SK-N-SH treated with all-trans-retinoic acid at 6 μM for 48 hours (cell line): ENCODE results near the gene TNNI3.

Experiments used
- ATAC-seq: fragments of 200-7000 bp; cut with Tn5 transposase; 3 replicates; pipeline ENCODE4 v1.9.1; 2020; ENCODE audit warnings: mild to moderate bottlenecking, moderate library complexity
- ARNTL ChIP-seq: fragments of 450-650 bp; formaldehyde crosslinking; IDR thresholded peaks from 2 replicates; pipeline ENCODE4 v1.5.0; 2020; ENCODE audit warnings: low read depth, mild to moderate bottlenecking, moderate library complexity, borderline replicate concordance
- ESRRG ChIP-seq: fragments of 250-450 bp; sonication (Bioruptor Pico); IDR thresholded peaks from 2 replicates; pipeline ENCODE4 v1.6.1; 2021; ENCODE audit warnings: mild to moderate bottlenecking
- ISL1 ChIP-seq: fragments of 250-450 bp; sonication (Bioruptor Pico); IDR thresholded peaks from 2 replicates; pipeline ENCODE4 v2.1.2; 2022; ENCODE audit warnings: mild to moderate bottlenecking, moderate library complexity
- OSR1 ChIP-seq: fragments of 250-450 bp; sonication (Bioruptor Pico); IDR thresholded peaks from 2 replicates; pipeline ENCODE4 v1.8.0; 2022; ENCODE audit warnings: moderate library complexity, mild to moderate bottlenecking, inconsistent platforms
- TCF4 ChIP-seq: fragments of 250-450 bp; sonication (Bioruptor Pico); IDR thresholded peaks from 2 replicates; pipeline ENCODE4 v1.8.0; 2021; ENCODE audit warnings: mild to moderate bottlenecking, moderate library complexity, borderline replicate concordance
- ZFP3 ChIP-seq: fragments of 250-450 bp; sonication (Bioruptor Pico); IDR thresholded peaks from 2 replicates; pipeline ENCODE4 v1.5.0; 2020; ENCODE audit warnings: mild to moderate bottlenecking, moderate library complexity
- ZFP30 ChIP-seq: fragments of 450-650 bp; formaldehyde crosslinking; IDR thresholded peaks from 2 replicates; pipeline ENCODE4 v1.5.0; 2022; ENCODE audit warnings: mild to moderate bottlenecking, moderate library complexity
- ZNF70 ChIP-seq: fragments of 450-650 bp; formaldehyde crosslinking; IDR thresholded peaks from 2 replicates; pipeline ENCODE4 v1.5.0; 2020; ENCODE audit warnings: mild to moderate bottlenecking, moderate library complexity
- ZNF8 ChIP-seq: fragments of 450-650 bp; formaldehyde crosslinking; IDR thresholded peaks from 2 replicates; pipeline ENCODE4 v1.5.0; 2020; ENCODE audit warnings: mild to moderate bottlenecking, moderate library complexity
- TF ChIP-seq, protein P1 (sequence below): fragments of 250-450 bp; sonication (Bioruptor Pico); IDR thresholded peaks from 2 replicates; pipeline ENCODE4 v1.5.1; 2020; ENCODE audit warnings: low read depth, mild to moderate bottlenecking, moderate library complexity
- TF ChIP-seq, protein P2 (sequence below): fragments of 250-450 bp; sonication (Bioruptor Pico); IDR thresholded peaks from 2 replicates; pipeline ENCODE4 v1.8.0; 2020; ENCODE audit warnings: mild to moderate bottlenecking, moderate library complexity, borderline replicate concordance
- TF ChIP-seq, protein P3 (sequence below): fragments of 250-450 bp; sonication (Bioruptor Pico); IDR thresholded peaks from 2 replicates; pipeline ENCODE4 v1.5.0; 2020; ENCODE audit warnings: mild to moderate bottlenecking, moderate library complexity
- TF ChIP-seq, protein P4 (sequence below): fragments of 250-450 bp; sonication (Bioruptor Pico); IDR thresholded peaks from 2 replicates; pipeline ENCODE4 v1.5.1; 2021; ENCODE audit warnings: mild to moderate bottlenecking, moderate library complexity

The TNNI3 gene

DNA sequence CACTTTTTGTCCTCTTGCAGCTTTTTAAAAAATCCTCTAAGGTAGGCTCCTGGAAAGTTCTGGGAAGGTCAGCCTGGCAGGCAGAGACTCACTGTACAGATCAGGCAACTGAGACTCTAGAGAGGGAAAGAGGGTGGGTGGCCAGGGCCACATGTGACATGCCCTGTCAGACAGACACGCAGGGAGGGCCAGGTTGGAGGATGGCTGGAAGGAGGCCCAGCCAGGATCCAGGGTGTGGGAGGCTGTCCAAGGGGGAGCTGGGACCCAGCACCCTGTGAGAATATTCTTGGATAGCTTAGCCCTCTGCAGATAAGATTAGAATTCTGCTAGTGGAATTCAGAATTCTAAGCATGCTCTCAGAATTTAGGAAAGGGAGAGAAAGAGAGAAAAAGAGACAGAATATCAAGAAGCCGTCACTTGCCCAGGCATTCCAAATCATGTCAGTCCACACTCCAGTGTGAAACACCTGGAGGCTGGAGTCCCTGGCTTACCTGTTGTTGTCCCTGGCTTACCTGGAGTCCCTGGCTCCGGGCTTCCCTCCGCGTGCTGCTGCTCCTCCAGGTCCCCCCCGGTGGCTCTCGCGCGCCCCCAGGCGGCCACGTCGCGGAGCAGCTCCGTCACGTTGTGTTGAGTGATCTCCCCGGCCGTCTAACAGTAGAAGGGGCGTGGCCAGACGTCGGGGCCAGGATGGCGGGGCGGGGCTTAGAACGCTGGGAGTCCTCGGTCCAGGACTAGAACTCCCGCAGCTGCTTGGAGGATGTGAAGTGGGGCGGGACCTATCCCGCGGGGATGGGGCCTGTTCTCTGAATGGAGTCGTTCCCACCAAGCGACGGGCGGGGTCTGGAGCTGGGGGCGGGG is 2.8 kb upstream of the TNNI3 start (continued):
- TF ChIP-seq, protein P1, sequence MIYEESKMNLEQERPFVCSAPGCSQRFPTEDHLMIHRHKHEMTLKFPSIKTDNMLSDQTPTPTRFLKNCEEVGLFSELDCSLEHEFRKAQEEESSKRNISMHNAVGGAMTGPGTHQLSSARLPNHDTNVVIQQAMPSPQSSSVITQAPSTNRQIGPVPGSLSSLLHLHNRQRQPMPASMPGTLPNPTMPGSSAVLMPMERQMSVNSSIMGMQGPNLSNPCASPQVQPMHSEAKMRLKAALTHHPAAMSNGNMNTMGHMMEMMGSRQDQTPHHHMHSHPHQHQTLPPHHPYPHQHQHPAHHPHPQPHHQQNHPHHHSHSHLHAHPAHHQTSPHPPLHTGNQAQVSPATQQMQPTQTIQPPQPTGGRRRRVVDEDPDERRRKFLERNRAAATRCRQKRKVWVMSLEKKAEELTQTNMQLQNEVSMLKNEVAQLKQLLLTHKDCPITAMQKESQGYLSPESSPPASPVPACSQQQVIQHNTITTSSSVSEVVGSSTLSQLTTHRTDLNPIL (CRISPR knock-in tag): no peak
- TF ChIP-seq, protein P2, sequence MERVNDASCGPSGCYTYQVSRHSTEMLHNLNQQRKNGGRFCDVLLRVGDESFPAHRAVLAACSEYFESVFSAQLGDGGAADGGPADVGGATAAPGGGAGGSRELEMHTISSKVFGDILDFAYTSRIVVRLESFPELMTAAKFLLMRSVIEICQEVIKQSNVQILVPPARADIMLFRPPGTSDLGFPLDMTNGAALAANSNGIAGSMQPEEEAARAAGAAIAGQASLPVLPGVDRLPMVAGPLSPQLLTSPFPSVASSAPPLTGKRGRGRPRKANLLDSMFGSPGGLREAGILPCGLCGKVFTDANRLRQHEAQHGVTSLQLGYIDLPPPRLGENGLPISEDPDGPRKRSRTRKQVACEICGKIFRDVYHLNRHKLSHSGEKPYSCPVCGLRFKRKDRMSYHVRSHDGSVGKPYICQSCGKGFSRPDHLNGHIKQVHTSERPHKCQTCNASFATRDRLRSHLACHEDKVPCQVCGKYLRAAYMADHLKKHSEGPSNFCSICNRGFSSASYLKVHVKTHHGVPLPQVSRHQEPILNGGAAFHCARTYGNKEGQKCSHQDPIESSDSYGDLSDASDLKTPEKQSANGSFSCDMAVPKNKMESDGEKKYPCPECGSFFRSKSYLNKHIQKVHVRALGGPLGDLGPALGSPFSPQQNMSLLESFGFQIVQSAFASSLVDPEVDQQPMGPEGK (CRISPR knock-in tag): no peak
- TF ChIP-seq ZFP30: no peak

DNA sequence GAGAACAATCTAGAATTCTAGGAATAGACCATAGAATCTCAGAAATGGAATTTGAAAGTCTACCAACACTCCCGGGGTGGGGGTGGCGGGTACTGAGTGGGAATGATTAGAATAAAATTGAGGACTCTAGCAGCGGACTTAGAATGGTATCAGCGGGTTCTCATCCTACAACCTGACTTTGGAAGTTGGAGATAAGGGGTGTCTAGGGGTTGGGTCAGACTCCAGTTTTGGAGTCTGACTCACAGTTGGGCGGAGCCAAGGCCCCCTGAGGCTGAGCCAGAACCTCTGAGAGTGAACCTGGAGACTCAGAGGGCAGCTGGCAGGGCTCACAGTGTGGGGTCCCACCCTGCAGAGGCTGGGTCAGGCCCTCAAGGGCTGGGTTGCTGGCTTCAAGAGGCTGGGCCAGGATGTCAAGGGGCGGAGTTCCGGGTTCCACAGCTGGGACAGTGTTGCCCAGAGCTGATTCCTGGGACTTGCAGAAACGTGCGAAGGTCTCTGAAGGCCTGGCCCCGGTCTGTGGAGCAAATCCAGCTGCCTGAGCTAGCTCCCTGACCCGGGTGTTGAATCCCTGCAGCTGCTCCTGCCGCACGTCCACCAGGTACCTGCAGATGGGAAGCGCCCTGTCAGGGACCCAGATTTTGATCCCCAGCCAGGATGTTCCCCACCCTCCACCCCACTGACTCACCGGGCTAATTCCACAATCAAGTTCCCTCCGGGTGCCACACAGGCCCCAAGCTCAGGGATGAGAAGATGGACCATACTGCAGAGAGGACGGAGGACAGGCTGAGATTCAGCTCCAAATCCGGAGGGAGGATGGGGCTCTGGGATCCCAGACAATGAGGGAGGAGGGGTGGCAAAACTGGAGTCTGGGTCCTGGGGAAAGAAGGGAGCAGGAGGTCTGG is 1.6 kb upstream of the TNNI3 start:
- no peak for ATAC-seq
- TF ChIP-seq ARNTL: no peak
- TF ChIP-seq, protein P3, sequence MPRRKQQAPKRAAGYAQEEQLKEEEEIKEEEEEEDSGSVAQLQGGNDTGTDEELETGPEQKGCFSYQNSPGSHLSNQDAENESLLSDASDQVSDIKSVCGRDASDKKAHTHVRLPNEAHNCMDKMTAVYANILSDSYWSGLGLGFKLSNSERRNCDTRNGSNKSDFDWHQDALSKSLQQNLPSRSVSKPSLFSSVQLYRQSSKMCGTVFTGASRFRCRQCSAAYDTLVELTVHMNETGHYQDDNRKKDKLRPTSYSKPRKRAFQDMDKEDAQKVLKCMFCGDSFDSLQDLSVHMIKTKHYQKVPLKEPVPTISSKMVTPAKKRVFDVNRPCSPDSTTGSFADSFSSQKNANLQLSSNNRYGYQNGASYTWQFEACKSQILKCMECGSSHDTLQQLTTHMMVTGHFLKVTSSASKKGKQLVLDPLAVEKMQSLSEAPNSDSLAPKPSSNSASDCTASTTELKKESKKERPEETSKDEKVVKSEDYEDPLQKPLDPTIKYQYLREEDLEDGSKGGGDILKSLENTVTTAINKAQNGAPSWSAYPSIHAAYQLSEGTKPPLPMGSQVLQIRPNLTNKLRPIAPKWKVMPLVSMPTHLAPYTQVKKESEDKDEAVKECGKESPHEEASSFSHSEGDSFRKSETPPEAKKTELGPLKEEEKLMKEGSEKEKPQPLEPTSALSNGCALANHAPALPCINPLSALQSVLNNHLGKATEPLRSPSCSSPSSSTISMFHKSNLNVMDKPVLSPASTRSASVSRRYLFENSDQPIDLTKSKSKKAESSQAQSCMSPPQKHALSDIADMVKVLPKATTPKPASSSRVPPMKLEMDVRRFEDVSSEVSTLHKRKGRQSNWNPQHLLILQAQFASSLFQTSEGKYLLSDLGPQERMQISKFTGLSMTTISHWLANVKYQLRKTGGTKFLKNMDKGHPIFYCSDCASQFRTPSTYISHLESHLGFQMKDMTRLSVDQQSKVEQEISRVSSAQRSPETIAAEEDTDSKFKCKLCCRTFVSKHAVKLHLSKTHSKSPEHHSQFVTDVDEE (CRISPR knock-in tag): no peak
- no peak for TF ChIP-seq ZNF8 (CRISPR knock-in tag)
- TF ChIP-seq, protein P1 (CRISPR knock-in tag): no peak
- TF ChIP-seq OSR1: no peak
- no peak for TF ChIP-seq ISL1 (CRISPR knock-in tag)
- no peak for TF ChIP-seq ESRRG (CRISPR knock-in tag)
- no peak for TF ChIP-seq ZNF70 (CRISPR knock-in tag)
- TF ChIP-seq, protein P4, sequence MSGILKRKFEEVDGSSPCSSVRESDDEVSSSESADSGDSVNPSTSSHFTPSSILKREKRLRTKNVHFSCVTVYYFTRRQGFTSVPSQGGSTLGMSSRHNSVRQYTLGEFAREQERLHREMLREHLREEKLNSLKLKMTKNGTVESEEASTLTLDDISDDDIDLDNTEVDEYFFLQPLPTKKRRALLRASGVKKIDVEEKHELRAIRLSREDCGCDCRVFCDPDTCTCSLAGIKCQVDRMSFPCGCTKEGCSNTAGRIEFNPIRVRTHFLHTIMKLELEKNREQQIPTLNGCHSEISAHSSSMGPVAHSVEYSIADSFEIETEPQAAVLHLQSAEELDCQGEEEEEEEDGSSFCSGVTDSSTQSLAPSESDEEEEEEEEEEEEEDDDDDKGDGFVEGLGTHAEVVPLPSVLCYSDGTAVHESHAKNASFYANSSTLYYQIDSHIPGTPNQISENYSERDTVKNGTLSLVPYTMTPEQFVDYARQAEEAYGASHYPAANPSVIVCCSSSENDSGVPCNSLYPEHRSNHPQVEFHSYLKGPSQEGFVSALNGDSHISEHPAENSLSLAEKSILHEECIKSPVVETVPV (CRISPR knock-in tag): no peak
- no peak for TF ChIP-seq ZFP3
- no peak for TF ChIP-seq TCF4
- TF ChIP-seq, protein P2 (CRISPR knock-in tag): no peak
- TF ChIP-seq ZFP30: no peak
- TF ChIP-seq, all 23 proteins: peak for 0

DNA sequence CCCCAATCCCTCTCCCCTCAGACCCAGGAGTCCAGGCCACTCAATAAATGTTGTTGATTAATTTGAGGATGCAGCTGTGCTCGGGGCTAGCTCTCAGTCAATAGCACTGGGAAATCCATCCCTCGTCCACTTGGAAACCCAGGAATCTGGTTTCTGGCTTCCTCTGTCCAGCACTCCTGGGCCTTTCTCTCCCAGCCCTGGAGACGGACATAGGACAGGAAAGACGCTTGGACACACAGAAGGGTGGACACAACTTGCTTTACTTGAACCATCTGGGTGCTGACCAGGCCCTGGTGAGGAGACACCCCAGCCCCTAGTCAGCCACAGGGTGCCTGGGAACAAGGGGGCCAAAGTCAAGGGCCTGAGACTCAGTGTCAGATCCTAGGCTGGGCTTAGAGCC is 891 bp upstream of the TNNI3 start:
- no peak for TF ChIP-seq OSR1
- no peak for TF ChIP-seq ZFP30
- no peak for TF ChIP-seq ZNF8 (CRISPR knock-in tag)
- no peak for TF ChIP-seq ESRRG (CRISPR knock-in tag)
- TF ChIP-seq ISL1 (CRISPR knock-in tag): no peak
- ATAC-seq: no peak
